K562 (cell line): Measurements from ENCODE around the gene SV2A. TPM values are rescaled to one million over a fixed set of nuclear protein-coding genes. Genes with fewer than 3 reads are reported as not detected.
A peak's percentile ranks its signal among the peaks of the same experiment; 100 is the strongest.

ENCODE experiments used
- ASH1L ChIP-seq: fragments of 450-650 bp; IDR thresholded peaks from 2 replicates; pipeline ENCODE4 v1.6.1; 2018; ENCODE audit warnings: borderline replicate concordance, mild to moderate bottlenecking, low read depth; ENCODE audit not compliant: partially characterized antibody
- GTF2F1 ChIP-seq: IDR thresholded peaks from 2 replicates; pipeline ENCODE4 v1.6.1; 2011; ENCODE audit warnings: low read depth, low read length, improper control_type of control experiment
- HDAC2 ChIP-seq: fragments of 450-650 bp; IDR thresholded peaks from 2 replicates; pipeline ENCODE4 v1.6.1; 2016; ENCODE audit warnings: mild to moderate bottlenecking
- SETDB1 ChIP-seq: IDR thresholded peaks from one replicate; pipeline ENCODE4 v1.6.1; 2012; ENCODE audit warnings: low read length, control low read depth, inconsistent platforms
- SIN3A ChIP-seq, 2 experiments: fragments of 150-350 bp in 1 of 2; IDR thresholded peaks; 2 replicates each; pipeline ENCODE4 v1.6.1; 2011 to 2016; ENCODE audit warnings: borderline replicate concordance in 2 of 2, low read depth in 2 of 2, low read length in 2 of 2, mild to moderate bottlenecking in 2 of 2, moderate library complexity in 2 of 2; ENCODE audit not compliant: control insufficient read depth in 1 of 2
- SP2 ChIP-seq: IDR thresholded peaks from 2 replicates; pipeline ENCODE4 v1.6.1; 2011; ENCODE audit warnings: mild to moderate bottlenecking, low read depth, low read length, moderate library complexity; ENCODE audit not compliant: poor library complexity, severe bottlenecking; ENCODE audit errors: extremely low read depth
- ZBTB40 ChIP-seq, 2 experiments: fragments of 450-650 bp in 1 of 2; sonication (generic) in 1 of 2; formaldehyde crosslinking in 1 of 2; IDR thresholded peaks; 2 replicates each; pipeline versions ENCODE4 v1.7.1 to v1.9.0; 2016 to 2022; ENCODE audit warnings: inconsistent platforms in 1 of 2, mild to moderate bottlenecking in 1 of 2, missing genetic modification reagents in 1 of 2
- ZC3H11A ChIP-seq: IDR thresholded peaks from 2 replicates; pipeline ENCODE4 v1.6.1; 2012; ENCODE audit warnings: low read depth, low read length, improper control_type of control experiment
- ZNF609 ChIP-seq: sonication (generic); formaldehyde crosslinking; IDR thresholded peaks from 2 replicates; pipeline ENCODE4 v1.8.1; 2023; ENCODE audit warnings: missing genetic modification reagents, mild to moderate bottlenecking, borderline replicate concordance
- polyA plus RNA-seq, 8 experiments: library from polyadenylated mRNA; depleted of rRNA in 4 of 8; stranded (reverse) in 5 of 8; unstranded in 3 of 8; fragments of >200 nt; fragmentation: Nextera tagmentation in 2 of 8; fragmentation: Illumina TruSeq in 1 of 8; extraction: Ambion mirVana in 2 of 8; extraction: Trizol in 1 of 8; gene quantifications; 2 replicates each; pipeline versions ENCODE4 v1.2.1 to v1.2.3, GENCODE V29; 2011 to 2014; ENCODE audit warnings: inconsistent platforms in 1 of 8, missing spikeins in 1 of 8
- total RNA-seq, 7 experiments: library from RNA; depleted of rRNA in 6 of 7; stranded (reverse); fragments of >200 nt in 6 of 7; fragmentation: Illumina TruSeq in 2 of 7; extraction: Trizol in 2 of 7; gene quantifications; 2 replicates each; pipeline versions ENCODE4 v1.2.1 to v1.2.3, GENCODE V29; 2011 to 2021; ENCODE audit warnings: low replicate concordance in 1 of 7

SV2A gene
- total and polyA plus RNA-seq, 9 of the 15 experiments (the other 6 are each of a cell fraction or from before 2014, with no cell fraction given) = 0.07 to 0.22 (median 0.11) TPM; not detected in 1

DNA sequence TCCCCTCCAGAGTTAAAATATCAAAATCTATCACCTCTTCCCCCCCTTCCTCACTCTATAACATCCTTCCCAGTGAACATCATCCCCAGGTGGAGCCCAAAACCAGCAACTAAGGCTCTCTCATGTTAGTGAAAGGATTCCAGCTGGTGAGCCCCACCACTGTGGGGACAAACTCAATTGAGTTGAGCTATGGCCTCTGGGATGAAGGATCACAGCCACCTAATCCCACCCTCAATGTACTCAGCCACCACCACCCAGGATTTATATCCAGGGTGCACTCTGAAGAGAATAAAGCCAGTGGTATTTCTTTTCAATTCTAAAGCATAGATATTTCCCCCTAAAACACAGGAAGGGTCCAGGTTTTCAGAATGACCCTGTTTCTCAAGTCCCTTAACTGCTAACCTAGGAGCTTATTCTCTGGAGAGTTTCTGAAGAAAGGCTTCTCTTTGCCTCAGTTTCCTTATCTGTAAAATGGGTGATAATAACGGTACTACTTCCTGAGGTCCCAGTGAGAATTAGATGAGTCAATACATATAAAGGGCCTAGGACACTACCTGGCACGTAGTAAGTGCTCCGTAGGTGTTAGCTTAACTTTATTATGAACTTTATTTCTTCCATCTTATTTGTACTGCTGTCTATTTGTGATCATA lies 33.9 kb downstream of the SV2A start (continued):
- TF ChIP-seq ZBTB40 (IDR thresholded peaks at IDR 0.05) (no peak), ZBTB40 (CRISPR knock-in tag; IDR thresholded peaks at IDR 0.05) (no peak), GTF2F1 (no peak), ASH1L (no peak), SIN3A (IDR thresholded peaks at IDR 0.05; ENCODE audit: borderline replicate concordance in 2 of 2, control insufficient read depth in 1 of 2, low read depth in 2 of 2, low read length in 2 of 2) (peak in 1 of 2 experiments; percentile 76; a peak in 1 of 4 replicates), ZNF609 (CRISPR knock-in tag) (no peak), SP2 (no peak), HDAC2 (0 out of 2 replicates have a peak, but pooled peaks have one; percentile 22), ZC3H11A (no peak), SETDB1 (no peak)
